SK-N-SH treated with all-trans-retinoic acid at 6 μM for 48 hours (cell line): Measurements from ENCODE around the gene NPEPL1.

ENCODE experiments used
- ATAC-seq: fragments of 200-7000 bp; cut with Tn5 transposase; 3 replicates; pipeline ENCODE4 v1.9.1; 2020; ENCODE audit warnings: mild to moderate bottlenecking, moderate library complexity
- ARNTL ChIP-seq: fragments of 450-650 bp; formaldehyde crosslinking; IDR thresholded peaks from 2 replicates; pipeline ENCODE4 v1.5.0; 2020; ENCODE audit warnings: low read depth, mild to moderate bottlenecking, moderate library complexity, borderline replicate concordance
- BACH2 ChIP-seq: fragments of 250-450 bp; sonication (Bioruptor Pico); IDR thresholded peaks from 2 replicates; pipeline ENCODE4 v1.9.0; 2021; ENCODE audit warnings: mild to moderate bottlenecking, borderline replicate concordance
- CREB5 ChIP-seq: fragments of 250-450 bp; sonication (Bioruptor Pico); IDR thresholded peaks from 2 replicates; pipeline ENCODE4 v1.5.1; 2020; ENCODE audit warnings: low read depth, mild to moderate bottlenecking, moderate library complexity
- CSDC2 ChIP-seq: fragments of 250-450 bp; sonication (Bioruptor Pico); IDR thresholded peaks from 2 replicates; pipeline ENCODE4 v1.5.0; 2020; ENCODE audit warnings: mild to moderate bottlenecking, moderate library complexity
- ESRRG ChIP-seq: fragments of 250-450 bp; sonication (Bioruptor Pico); IDR thresholded peaks from 2 replicates; pipeline ENCODE4 v1.6.1; 2021; ENCODE audit warnings: mild to moderate bottlenecking
- GLIS3 ChIP-seq: fragments of 250-450 bp; sonication (Bioruptor Pico); IDR thresholded peaks from 2 replicates; pipeline ENCODE4 v1.5.0; 2020; ENCODE audit warnings: mild to moderate bottlenecking, moderate library complexity
- ISL1 ChIP-seq: fragments of 250-450 bp; sonication (Bioruptor Pico); IDR thresholded peaks from 2 replicates; pipeline ENCODE4 v2.1.2; 2022; ENCODE audit warnings: mild to moderate bottlenecking, moderate library complexity
- POU6F1 ChIP-seq: fragments of 250-450 bp; sonication (Bioruptor Pico); IDR thresholded peaks from 2 replicates; pipeline ENCODE4 v1.8.0; 2021; ENCODE audit warnings: low read depth, mild to moderate bottlenecking, moderate library complexity, borderline replicate concordance
- PPARA ChIP-seq: fragments of 250-450 bp; sonication (Bioruptor Pico); IDR thresholded peaks from 2 replicates; pipeline ENCODE4 v1.5.0; 2020; ENCODE audit warnings: mild to moderate bottlenecking, borderline replicate concordance
- RARB ChIP-seq: fragments of 250-450 bp; sonication (Bioruptor Pico); IDR thresholded peaks from 2 replicates; pipeline ENCODE4 v1.8.0; 2021; ENCODE audit warnings: mild to moderate bottlenecking, moderate library complexity
- TCF4 ChIP-seq: fragments of 250-450 bp; sonication (Bioruptor Pico); IDR thresholded peaks from 2 replicates; pipeline ENCODE4 v1.8.0; 2021; ENCODE audit warnings: mild to moderate bottlenecking, moderate library complexity, borderline replicate concordance
- TOX ChIP-seq: fragments of 250-450 bp; sonication (Bioruptor Pico); IDR thresholded peaks from 2 replicates; pipeline ENCODE4 v1.8.0; 2021; ENCODE audit warnings: mild to moderate bottlenecking, moderate library complexity, borderline replicate concordance
- TSHZ2 ChIP-seq: fragments of 250-450 bp; sonication (Bioruptor Pico); IDR thresholded peaks from 2 replicates; pipeline ENCODE4 v1.5.0; 2020; ENCODE audit warnings: mild to moderate bottlenecking, moderate library complexity
- ZC3H10 ChIP-seq: fragments of 250-450 bp; sonication (Bioruptor Pico); IDR thresholded peaks from 2 replicates; pipeline ENCODE4 v1.5.1; 2021; ENCODE audit warnings: mild to moderate bottlenecking, moderate library complexity
- ZNF565 ChIP-seq: fragments of 450-650 bp; formaldehyde crosslinking; conservative IDR thresholded peaks from 2 replicates; pipeline ENCODE4 v1.5.0; 2020; ENCODE audit warnings: low read depth, mild to moderate bottlenecking, moderate library complexity
- ZNF8 ChIP-seq: fragments of 450-650 bp; formaldehyde crosslinking; IDR thresholded peaks from 2 replicates; pipeline ENCODE4 v1.5.0; 2020; ENCODE audit warnings: mild to moderate bottlenecking, moderate library complexity
- TF ChIP-seq, protein P1 (sequence below): fragments of 250-450 bp; sonication (Bioruptor Pico); IDR thresholded peaks from 2 replicates; pipeline ENCODE4 v1.5.1; 2021; ENCODE audit warnings: mild to moderate bottlenecking, moderate library complexity

NPEPL1 gene

DNA sequence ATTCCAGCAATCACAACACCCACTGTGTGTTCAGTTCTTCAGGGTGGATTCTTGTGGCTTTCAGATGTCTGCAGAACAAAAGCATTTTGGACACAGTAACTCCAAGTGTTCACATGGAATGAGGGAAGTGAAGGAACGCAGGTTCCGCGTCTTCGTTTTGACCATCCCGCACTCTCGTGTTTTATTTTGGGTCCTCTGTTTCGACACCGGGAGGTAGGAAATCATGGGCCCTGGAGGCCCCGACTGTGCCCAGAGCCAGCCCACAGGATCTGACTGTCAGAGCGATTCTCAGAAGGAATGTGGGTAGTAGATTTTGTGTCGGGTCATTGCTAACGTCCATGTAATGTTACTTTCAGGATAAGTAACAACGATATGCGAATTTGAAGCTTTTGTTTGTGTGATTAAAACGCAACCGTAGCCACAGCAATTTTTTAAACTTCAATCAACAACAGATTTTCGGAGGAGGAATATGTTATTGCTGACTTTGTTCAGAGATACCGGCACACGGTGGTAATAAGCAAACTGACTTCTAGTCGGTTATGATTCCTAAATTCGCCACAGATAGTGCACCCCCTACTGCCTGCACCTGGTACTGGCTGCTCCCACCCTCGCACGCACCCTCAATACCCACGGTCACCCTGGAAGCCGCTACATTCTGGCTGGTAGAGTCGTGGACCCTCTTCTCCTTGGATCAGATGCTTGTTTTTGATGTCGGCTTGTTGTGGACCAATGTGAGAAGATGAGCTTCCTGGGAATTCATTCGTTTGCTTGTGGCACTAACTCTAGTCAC is 10.5 kb downstream of the NPEPL1 start:
- TF ChIP-seq RARB (CRISPR knock-in tag), result no peak
- no peak for TF ChIP-seq GLIS3 (CRISPR knock-in tag)
- no peak for TF ChIP-seq ZNF8 (CRISPR knock-in tag)
- TF ChIP-seq POU6F1 (CRISPR knock-in tag), result no peak
- TF ChIP-seq ESRRG (CRISPR knock-in tag), result no peak
- no peak for TF ChIP-seq CSDC2 (CRISPR knock-in tag)
- TF ChIP-seq, protein P1, sequence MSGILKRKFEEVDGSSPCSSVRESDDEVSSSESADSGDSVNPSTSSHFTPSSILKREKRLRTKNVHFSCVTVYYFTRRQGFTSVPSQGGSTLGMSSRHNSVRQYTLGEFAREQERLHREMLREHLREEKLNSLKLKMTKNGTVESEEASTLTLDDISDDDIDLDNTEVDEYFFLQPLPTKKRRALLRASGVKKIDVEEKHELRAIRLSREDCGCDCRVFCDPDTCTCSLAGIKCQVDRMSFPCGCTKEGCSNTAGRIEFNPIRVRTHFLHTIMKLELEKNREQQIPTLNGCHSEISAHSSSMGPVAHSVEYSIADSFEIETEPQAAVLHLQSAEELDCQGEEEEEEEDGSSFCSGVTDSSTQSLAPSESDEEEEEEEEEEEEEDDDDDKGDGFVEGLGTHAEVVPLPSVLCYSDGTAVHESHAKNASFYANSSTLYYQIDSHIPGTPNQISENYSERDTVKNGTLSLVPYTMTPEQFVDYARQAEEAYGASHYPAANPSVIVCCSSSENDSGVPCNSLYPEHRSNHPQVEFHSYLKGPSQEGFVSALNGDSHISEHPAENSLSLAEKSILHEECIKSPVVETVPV (CRISPR knock-in tag), result no peak
- no peak for TF ChIP-seq BACH2
- no peak for TF ChIP-seq TSHZ2 (CRISPR knock-in tag)
- no peak for TF ChIP-seq ARNTL (CRISPR knock-in tag)
- TF ChIP-seq ZC3H10 (CRISPR knock-in tag), result no peak
- TF ChIP-seq ZNF565, result no peak
- TF ChIP-seq CREB5, result no peak
- TF ChIP-seq TCF4 (CRISPR knock-in tag), result no peak
- TF ChIP-seq PPARA (CRISPR knock-in tag), result no peak
- no peak for ATAC-seq

DNA sequence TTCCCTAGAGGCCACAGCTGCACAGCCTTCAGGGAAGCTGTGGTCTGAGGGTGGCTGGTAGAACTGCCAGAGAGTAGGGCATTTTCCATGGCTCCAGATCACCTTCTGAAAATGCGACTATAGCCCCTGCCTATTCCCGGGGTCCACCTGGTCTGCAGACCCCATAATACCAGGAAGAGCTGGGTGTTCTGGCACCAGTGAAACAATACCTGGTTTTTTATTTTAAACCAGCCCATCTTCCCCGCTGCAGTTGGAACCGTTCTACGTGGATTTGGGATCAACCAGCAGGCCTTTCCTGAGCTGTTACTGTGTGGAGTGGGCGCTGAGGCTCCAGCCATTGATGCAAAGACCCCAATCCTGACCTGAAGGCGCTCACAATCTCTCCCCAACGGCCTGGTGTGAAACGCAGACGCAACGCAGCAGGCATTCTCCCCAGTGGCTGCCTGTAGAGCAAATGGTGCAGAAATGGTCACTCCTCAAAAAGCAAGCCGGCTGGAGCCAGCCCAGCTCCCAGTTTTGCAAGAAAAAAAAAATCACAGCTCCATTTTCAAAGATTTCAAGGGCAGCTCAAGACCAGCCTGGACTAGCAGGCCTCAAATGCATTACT is 11.3 kb downstream of the NPEPL1 start:
- TF ChIP-seq RARB (CRISPR knock-in tag), result no peak
- TF ChIP-seq ISL1 (CRISPR knock-in tag), result no peak
- TF ChIP-seq POU6F1 (CRISPR knock-in tag), result no peak
- no peak for TF ChIP-seq TSHZ2 (CRISPR knock-in tag)
- TF ChIP-seq ZNF8 (CRISPR knock-in tag), result no peak
- TF ChIP-seq ZC3H10 (CRISPR knock-in tag), result no peak
- no peak for TF ChIP-seq ARNTL (CRISPR knock-in tag)
- TF ChIP-seq TOX, result no peak
- ATAC-seq, result no peak
